DOHH2 (cell line): ENCODE results near the gene CAPN12.

Source experiments
- H3F3A ChIP-seq: fragments of 200-600 bp; sonication (generic), shearing (Covaris generic); 2 replicates; pipeline ENCODE4 v1.6.0; 2016; ENCODE audit warnings: antibody characterized with exemption, mild to moderate bottlenecking; ENCODE audit not compliant: control insufficient read depth, insufficient read depth
- H3K27ac ChIP-seq: fragments of 200-600 bp; sonication (generic); 2 replicates; pipeline ENCODE4 v1.5.1; 2014; ENCODE audit warnings: low read depth, mild to moderate bottlenecking, low read length, moderate library complexity
- H3K27me3 ChIP-seq: fragments of 200-600 bp; sonication (generic); 2 replicates; pipeline ENCODE4 v1.6.1; 2014; ENCODE audit warnings: mild to moderate bottlenecking, low read length, mixed read lengths; ENCODE audit not compliant: control insufficient read depth
- H3K36me3 ChIP-seq: fragments of 200-600 bp; sonication (generic); 2 replicates; pipeline ENCODE4 v1.6.1; 2014; ENCODE audit warnings: mild to moderate bottlenecking, low read length, moderate library complexity, mixed read lengths; ENCODE audit not compliant: control insufficient read depth
- H3K4me1 ChIP-seq: fragments of 200-600 bp; sonication (generic); 2 replicates; pipeline ENCODE4 v1.6.1; 2014; ENCODE audit warnings: mild to moderate bottlenecking, low read length, mixed read lengths; ENCODE audit not compliant: control insufficient read depth
- H3K4me2 ChIP-seq: fragments of 200-600 bp; sonication (generic); 2 replicates; pipeline ENCODE4 v1.6.0; 2014; ENCODE audit warnings: mild to moderate bottlenecking, low read length, moderate library complexity
- H3K4me3 ChIP-seq: fragments of 200-600 bp; sonication (generic); 2 replicates; pipeline ENCODE4 v1.5.1; 2014; ENCODE audit warnings: mild to moderate bottlenecking, low read length, mixed read lengths
- H3K79me2 ChIP-seq: fragments of 200-600 bp; sonication (generic); 2 replicates; pipeline ENCODE4 v1.6.1; 2014; ENCODE audit warnings: mild to moderate bottlenecking, low read length, mixed read lengths; ENCODE audit not compliant: control insufficient read depth
- H3K9me2 ChIP-seq: fragments of 200-600 bp; sonication (generic); replicated peaks from 2 replicates; pipeline ENCODE4 v1.6.1; 2014; ENCODE audit warnings: mild to moderate bottlenecking, low read length, mixed read lengths; ENCODE audit not compliant: control insufficient read depth
- H3K9me3 ChIP-seq: fragments of 200-600 bp; sonication (generic); 2 replicates; pipeline ENCODE4 v1.6.1; 2014; ENCODE audit warnings: antibody characterized with exemption, low read length, mixed read lengths; ENCODE audit not compliant: control insufficient read depth, insufficient read depth
- H4K20me1 ChIP-seq: fragments of 200-600 bp; sonication (generic); 2 replicates; pipeline ENCODE4 v1.6.0; 2014; ENCODE audit warnings: low read depth, mild to moderate bottlenecking, antibody characterized with exemption, low read length, moderate library complexity; ENCODE audit not compliant: control insufficient read depth, insufficient read depth
- CTCF ChIP-seq: fragments of 200-600 bp; sonication (generic); IDR thresholded peaks from one replicate; pipeline ENCODE4 v1.5.1; 2014; ENCODE audit warnings: antibody characterized with exemption, mild to moderate bottlenecking, low read depth, low read length; ENCODE audit not compliant: poor library complexity, severe bottlenecking
- EZH2phosphoT487 ChIP-seq: fragments of 200-600 bp; sonication (generic); IDR thresholded peaks from 2 replicates; pipeline ENCODE4 v1.6.1; 2017; ENCODE audit warnings: borderline replicate concordance, mild to moderate bottlenecking, antibody characterized with exemption, low read length, moderate library complexity, mixed read lengths

CAPN12 gene

GRCh38 chr19:38742906-38743305 is 1.4 kb downstream of the CAPN12 start:
- TF ChIP-seq EZH2phosphoT487 (no peak), CTCF (no peak)
- no peaks in the 10 kb centered on the region for H3K9me2 ChIP-seq
- no peak overlapping the region for H3K4me3 ChIP-seq
- no peak overlapping the region for H3K27ac ChIP-seq
- H3K4me2 ChIP-seq, result no peak overlapping the region
- no peaks in the 10 kb centered on the region for H3K9me3 ChIP-seq
- H3K79me2 ChIP-seq, result no peaks in the 10 kb centered on the region
- H3F3A ChIP-seq, result no peaks in the 10 kb centered on the region
- no peaks in the 10 kb centered on the region; the same call in 1 of the 2 replicates for H3K27me3 ChIP-seq
- no peaks in the 10 kb centered on the region for H3K36me3 ChIP-seq
- H3K4me1 ChIP-seq, result no peaks in the 10 kb centered on the region
- no peaks in the 10 kb centered on the region for H4K20me1 ChIP-seq

GRCh38 chr19:38742296-38742695 is 2.0 kb downstream of the CAPN12 start:
- Histone ChIP-seq H3K4me1 (peaks cover 5% of the 10 kb centered on the region), H3K4me2 (no peak overlapping the region), H3K9me3 (no peaks in the 10 kb centered on the region), H3F3A (no peaks in the 10 kb centered on the region), H3K9me2 (no peaks in the 10 kb centered on the region), H3K36me3 (no peaks in the 10 kb centered on the region), H3K27me3 (peaks cover 3% of the 10 kb centered on the region; the same call in 1 of the 2 replicates), H3K79me2 (no peaks in the 10 kb centered on the region), H4K20me1 (no peaks in the 10 kb centered on the region), H3K27ac (no peak overlapping the region), H3K4me3 (no peak overlapping the region)
- TF ChIP-seq CTCF, result no peak
- TF ChIP-seq EZH2phosphoT487, result no peak

GRCh38 chr19:38741670-38742069 is 2.6 kb downstream of the CAPN12 start:
- H3F3A ChIP-seq, result no peaks in the 10 kb centered on the region
- H4K20me1 ChIP-seq, result no peaks in the 10 kb centered on the region
- H3K27ac ChIP-seq, result no peak overlapping the region
- peaks cover 3% of the 10 kb centered on the region; the same call in 1 of the 2 replicates for H3K27me3 ChIP-seq
- no peaks in the 10 kb centered on the region for H3K36me3 ChIP-seq
- H3K4me1 ChIP-seq, result peaks cover 8% of the 10 kb centered on the region
- no peaks in the 10 kb centered on the region for H3K9me3 ChIP-seq
- no peak overlapping the region for H3K4me2 ChIP-seq
- H3K4me3 ChIP-seq, result no peak overlapping the region
- TF ChIP-seq EZH2phosphoT487, result no peak
- no peak for TF ChIP-seq CTCF
- H3K9me2 ChIP-seq, result no peaks in the 10 kb centered on the region
- no peaks in the 10 kb centered on the region for H3K79me2 ChIP-seq

- no peak for TF ChIP-seq CTCF
- Histone ChIP-seq H3K79me2 (no peaks in the 10 kb centered on the region), H3K27me3 (peaks cover 3% of the 10 kb centered on the region; the same call in 1 of the 2 replicates), H3K4me2 (no peak overlapping the region), H3K36me3 (no peaks in the 10 kb centered on the region), H3K4me3 (no peak overlapping the region), H3K4me1 (peaks cover 11% of the 10 kb centered on the region), H3K27ac (no peak overlapping the region), H3K9me2 (no peaks in the 10 kb centered on the region), H3F3A (no peaks in the 10 kb centered on the region), H4K20me1 (no peaks in the 10 kb centered on the region), H3K9me3 (no peaks in the 10 kb centered on the region)
Observed at GRCh38 chr19:38740932-38741331, 3.3 kb downstream of the CAPN12 start.
